Endothelial cell of umbilical vein (primary cell): Measurements from ENCODE around the gene ZDHHC5. TPM values are rescaled to one million over a fixed set of nuclear protein-coding genes. Genes with fewer than 3 reads are reported as not detected.
"Not testable (repeated sequence)": the region's sequence is repeated elsewhere in the genome, so short reads cannot be mapped to it uniquely, and the experiment has no call there.

ENCODE experiments used
- BruUV-seq: library from RNA; stranded (reverse); fragments of 400-500 nt; replicated peaks from 2 replicates; lab custom pipeline; 2021; lab: Mats Ljungman, UMichigan
- CTCF ChIA-PET: fragments of 300-600, 350-600 bp; sonication (Branson Sonifier 250); formaldehyde crosslinking; loops from one replicate; lab custom pipeline; 2021; ENCODE audit warnings: antibody characterized with exemption, inconsistent platforms; lab: Charles Lee
- POLR2A ChIA-PET: fragments of 300-600, 350-600 bp; sonication (Branson Sonifier 250); formaldehyde crosslinking; loops from one replicate; lab custom pipeline; 2021; ENCODE audit warnings: antibody characterized with exemption, inconsistent platforms; lab: Charles Lee
- DNase-seq: peaks from one replicate; pipeline ENCODE4 v3.0.0-alpha.2; 2011; ENCODE audit warnings: low read depth, low spot score
- FAIRE-seq: peaks from 2 replicates; lab custom pipeline; 2011; peaks lifted over from hg19 to GRCh38; lab: Jason Lieb, UNC
- H2AFZ ChIP-seq: 2 replicates; pipeline ENCODE4 v1.6.0; 2012; ENCODE audit warnings: low read depth, low read length, control low read depth, inconsistent platforms
- H3K27ac ChIP-seq: 2 replicates; pipeline ENCODE4 v1.5.1; 2011; ENCODE audit warnings: low read depth, mild to moderate bottlenecking, control low read depth, low read length, moderate library complexity; ENCODE audit not compliant: insufficient read depth
- H3K27me3 ChIP-seq, 2 experiments: 2 replicates each; pipeline versions ENCODE4 v1.6.0 to v1.6.1; 2011; ENCODE audit warnings: low read length in 2 of 2, mixed read lengths in 1 of 2; ENCODE audit not compliant: control insufficient read depth in 2 of 2, insufficient read depth in 2 of 2
- H3K36me3 ChIP-seq, 2 experiments: 2 replicates in 1 of 2; 3 replicates in 1 of 2; pipeline ENCODE4 v1.5.1; 2011; ENCODE audit warnings: low read length in 2 of 2, mild to moderate bottlenecking in 1 of 2, moderate library complexity in 1 of 2; ENCODE audit not compliant: control insufficient read depth in 2 of 2, insufficient read depth in 2 of 2; ENCODE audit errors: extremely low read depth in 1 of 2
- H3K4me1 ChIP-seq: 3 replicates; pipeline ENCODE4 v1.5.1; 2011; ENCODE audit warnings: mild to moderate bottlenecking, low read length; ENCODE audit not compliant: control insufficient read depth, insufficient read depth; ENCODE audit errors: extremely low read depth
- H3K4me2 ChIP-seq: 2 replicates; pipeline ENCODE4 v1.6.1; 2011; ENCODE audit warnings: low read length, control low read depth, mixed read lengths; ENCODE audit not compliant: insufficient read depth
- H3K4me3 ChIP-seq, 3 experiments: fragments of 200-600 bp in 1 of 3; sonication (generic), shearing (Covaris generic) in 1 of 3; replicated peaks in 1 of 3; 2 replicates each; pipeline ENCODE4 v1.5.1; 2011 to 2016; ENCODE audit warnings: control low read depth in 3 of 3, low read length in 3 of 3, mild to moderate bottlenecking in 2 of 3, inconsistent platforms in 1 of 3, low read depth in 1 of 3, moderate library complexity in 1 of 3; ENCODE audit not compliant: insufficient read depth in 1 of 3
- H3K79me2 ChIP-seq: 2 replicates; pipeline ENCODE4 v1.6.0; 2012; ENCODE audit warnings: low read length, inconsistent platforms; ENCODE audit not compliant: control insufficient read depth, insufficient read depth
- H3K9ac ChIP-seq: replicated peaks from 2 replicates; pipeline ENCODE3; 2011; ENCODE audit warnings: low read length, control low read depth; ENCODE audit not compliant: insufficient read depth; ENCODE audit errors: extremely low read depth
- H3K9me1 ChIP-seq: replicated peaks from 3 replicates; pipeline ENCODE4 v1.6.0; 2011; ENCODE audit warnings: mild to moderate bottlenecking, low read length; ENCODE audit not compliant: control insufficient read depth, insufficient read depth; ENCODE audit errors: extremely low read depth
- H3K9me3 ChIP-seq: replicated peaks from 2 replicates; pipeline ENCODE4 v1.5.1; 2012; ENCODE audit warnings: low read length, inconsistent platforms; ENCODE audit not compliant: control insufficient read depth, insufficient read depth
- H4K20me1 ChIP-seq: replicated peaks from 2 replicates; pipeline ENCODE3; 2011; ENCODE audit warnings: mild to moderate bottlenecking, low read length; ENCODE audit not compliant: control insufficient read depth, insufficient read depth; ENCODE audit errors: extremely low read depth
- EZH2 ChIP-seq: IDR thresholded peaks from 2 replicates; pipeline ENCODE4 v1.6.1; 2012; ENCODE audit warnings: borderline replicate concordance, low read depth, mild to moderate bottlenecking, moderate library complexity, low read length, inconsistent platforms; ENCODE audit not compliant: severe bottlenecking
- FOS ChIP-seq: IDR thresholded peaks from 2 replicates; pipeline ENCODE4 v1.6.1; 2011; ENCODE audit warnings: mild to moderate bottlenecking, low read length, moderate library complexity, borderline replicate concordance; ENCODE audit not compliant: insufficient read depth
- GATA2 ChIP-seq: IDR thresholded peaks from 2 replicates; pipeline ENCODE4 v1.7.0; 2011; ENCODE audit warnings: low read depth, mild to moderate bottlenecking, moderate library complexity, mixed read lengths, low read length; ENCODE audit not compliant: insufficient read length, insufficient read depth
- JUN ChIP-seq: IDR thresholded peaks from 2 replicates; pipeline ENCODE4 v1.6.1; 2011; ENCODE audit warnings: borderline replicate concordance, low read depth; ENCODE audit not compliant: insufficient read length, insufficient read depth
- MYC ChIP-seq: IDR thresholded peaks from one replicate; pipeline ENCODE4 v1.6.1; 2011; ENCODE audit warnings: mild to moderate bottlenecking, low read depth, low read length
- POLR2A ChIP-seq: IDR thresholded peaks from 2 replicates; pipeline ENCODE4 v1.6.1; 2012; ENCODE audit warnings: low read depth, mild to moderate bottlenecking, control low read depth, low read length
- POLR2AphosphoS5 ChIP-seq: IDR thresholded peaks from 2 replicates; pipeline ENCODE4 v1.6.1; 2012; ENCODE audit warnings: low read depth, mild to moderate bottlenecking, control low read depth, low read length, moderate library complexity; ENCODE audit not compliant: insufficient read depth
- dilution Hi-C: fragments of 300-500 bp; cut with MboI; formaldehyde crosslinking; loops from one replicate; pipeline ENCODE4 v1.15.0; 2019; ENCODE audit warnings: low sequenced_read_pairs; ENCODE audit not compliant: extremely low pct_ligation_motif_present
- intact Hi-C: fragments of 100-400 bp; cut with micrococcal nuclease; formaldehyde crosslinking; loops from one replicate; pipeline ENCODE4 v1.10.0; 2022
- polyA plus RNA-seq, 4 experiments: library from polyadenylated mRNA; depleted of rRNA in 3 of 4; stranded (reverse) in 3 of 4; unstranded in 1 of 4; fragments of >200 nt; gene quantifications; 2 replicates each; pipeline versions ENCODE4 v1.2.1 to v1.2.3, GENCODE V29; 2011 to 2012; ENCODE audit warnings: missing spikeins in 1 of 4
- total RNA-seq: library from RNA; stranded (reverse); gene quantifications from 2 replicates; pipeline ENCODE4 v1.2.3, GENCODE V29; 2021
- TF ChIP-seq, protein P1 (sequence below): IDR thresholded peaks from 2 replicates; pipeline ENCODE4 v1.6.1; 2011; ENCODE audit not compliant: insufficient read depth, insufficient read length
- TF ChIP-seq, protein P2 (sequence below), 2 donors: IDR thresholded peaks; 1 replicate in 1 of 2; 2 replicates in 1 of 2; pipeline ENCODE4 v1.5.1; 2011; ENCODE audit warnings: low read length in 2 of 2, mild to moderate bottlenecking in 2 of 2, moderate library complexity in 2 of 2, control low read depth in 1 of 2, inconsistent platforms in 1 of 2, low read depth in 1 of 2; ENCODE audit not compliant: insufficient read depth in 1 of 2; ENCODE audit errors: extremely low read depth in 1 of 2

Gene ZDHHC5
- total and polyA plus RNA-seq, 2 donors (not counting 3 experiments of a cell fraction or from before 2014, with no cell fraction given): 52.9 to 67.4 TPM

DNA sequence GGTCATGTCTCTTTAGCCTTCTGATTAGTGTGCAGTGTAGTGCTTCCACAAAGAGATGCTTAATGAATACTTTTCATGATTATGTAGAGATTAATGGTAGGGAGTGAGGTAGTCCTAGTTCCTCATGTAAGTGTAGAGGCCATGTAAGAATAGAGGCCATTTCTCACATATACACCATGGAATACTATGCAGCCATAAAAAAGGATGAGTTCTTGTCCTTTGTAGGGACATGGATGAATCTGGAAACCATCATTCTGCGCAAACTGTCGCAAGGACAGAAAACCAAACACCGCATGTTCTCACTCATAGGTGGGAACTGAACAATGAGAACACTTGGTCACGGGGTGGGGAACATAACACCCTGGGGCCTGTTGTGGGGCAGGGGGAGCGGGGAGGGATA, 22.6 kb downstream of the ZDHHC5 start:
- H3K27ac ChIP-seq, H3K4me1 ChIP-seq, DNase-seq, H3K4me2 ChIP-seq, H3K9ac ChIP-seq, BruUV-seq, POLR2A ChIA-PET, H3K9me3 ChIP-seq, H3K27me3 ChIP-seq, H2AFZ ChIP-seq, H3K9me1 ChIP-seq, H3K79me2 ChIP-seq, dilution Hi-C loops, H4K20me1 ChIP-seq, intact Hi-C loops, FAIRE-seq, CTCF ChIA-PET, H3K4me3 ChIP-seq: not testable (repeated sequence)
- peaks cover 32 to 38% of the 10 kb centered on the region in 2 experiments for H3K36me3 ChIP-seq

DNA sequence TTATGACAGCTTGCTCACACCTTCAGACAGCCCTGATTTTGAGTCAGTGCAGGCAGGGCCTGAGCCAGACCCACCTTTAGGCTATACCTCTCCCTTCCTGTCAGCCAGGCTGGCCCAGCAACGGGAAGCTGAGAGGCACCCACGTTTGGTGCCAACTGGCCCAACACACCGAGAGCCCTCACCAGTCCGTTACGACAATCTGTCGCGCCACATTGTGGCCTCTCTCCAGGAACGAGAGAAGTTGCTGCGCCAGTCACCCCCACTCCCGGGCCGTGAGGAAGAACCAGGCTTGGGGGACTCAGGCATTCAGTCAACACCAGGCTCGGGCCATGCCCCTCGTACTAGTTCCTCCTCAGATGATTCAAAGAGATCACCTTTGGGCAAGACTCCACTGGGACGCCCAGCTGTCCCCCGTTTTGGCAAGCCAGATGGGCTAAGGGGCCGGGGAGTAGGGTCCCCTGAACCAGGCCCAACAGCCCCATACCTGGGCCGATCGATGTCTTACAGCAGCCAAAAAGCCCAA, 31.0 kb downstream of the ZDHHC5 start:
- ChIA-PET CTCF (interaction anchor here (0.8 to 2.4 kb wide), 4 partner anchors 23 to 1918 kb away, joined by 3 to 10 read pairs (median 4); partner anchors contain the start of gene UBE2L6), POLR2A (no interaction called here)
- DNase-seq (no peak), FAIRE-seq (no peak)
- no TSS peak for BruUV-seq
- no peaks in the 10 kb centered on the region for H3K27me3 ChIP-seq
- H3K36me3 ChIP-seq: peaks cover 25 to 38% of the 10 kb centered on the region in 2 experiments
- TF ChIP-seq POLR2AphosphoS5 (no peak), EZH2 (no peak), POLR2A (no peak), MYC (no peak), JUN (no peak), GATA2 (no peak), FOS (no peak)
- TF ChIP-seq, protein P1, sequence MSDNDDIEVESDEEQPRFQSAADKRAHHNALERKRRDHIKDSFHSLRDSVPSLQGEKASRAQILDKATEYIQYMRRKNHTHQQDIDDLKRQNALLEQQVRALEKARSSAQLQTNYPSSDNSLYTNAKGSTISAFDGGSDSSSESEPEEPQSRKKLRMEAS: no peak
- TF ChIP-seq, protein P2, sequence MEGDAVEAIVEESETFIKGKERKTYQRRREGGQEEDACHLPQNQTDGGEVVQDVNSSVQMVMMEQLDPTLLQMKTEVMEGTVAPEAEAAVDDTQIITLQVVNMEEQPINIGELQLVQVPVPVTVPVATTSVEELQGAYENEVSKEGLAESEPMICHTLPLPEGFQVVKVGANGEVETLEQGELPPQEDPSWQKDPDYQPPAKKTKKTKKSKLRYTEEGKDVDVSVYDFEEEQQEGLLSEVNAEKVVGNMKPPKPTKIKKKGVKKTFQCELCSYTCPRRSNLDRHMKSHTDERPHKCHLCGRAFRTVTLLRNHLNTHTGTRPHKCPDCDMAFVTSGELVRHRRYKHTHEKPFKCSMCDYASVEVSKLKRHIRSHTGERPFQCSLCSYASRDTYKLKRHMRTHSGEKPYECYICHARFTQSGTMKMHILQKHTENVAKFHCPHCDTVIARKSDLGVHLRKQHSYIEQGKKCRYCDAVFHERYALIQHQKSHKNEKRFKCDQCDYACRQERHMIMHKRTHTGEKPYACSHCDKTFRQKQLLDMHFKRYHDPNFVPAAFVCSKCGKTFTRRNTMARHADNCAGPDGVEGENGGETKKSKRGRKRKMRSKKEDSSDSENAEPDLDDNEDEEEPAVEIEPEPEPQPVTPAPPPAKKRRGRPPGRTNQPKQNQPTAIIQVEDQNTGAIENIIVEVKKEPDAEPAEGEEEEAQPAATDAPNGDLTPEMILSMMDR (IDR thresholded peaks at IDR 0.05; ENCODE audit: extremely low read depth in 1 of 2, insufficient read depth in 1 of 2, low read depth in 1 of 2, low read length in 2 of 2): no peak
- no peak overlapping the region for H3K4me3 ChIP-seq
- dilution Hi-C loops: no loop called here
- no peaks in the 10 kb centered on the region for H3K4me1 ChIP-seq
- no peak overlapping the region for H3K9ac ChIP-seq
- H3K4me2 ChIP-seq: no peak overlapping the region
- H3K27ac ChIP-seq: no peak overlapping the region
- H4K20me1 ChIP-seq: no peaks in the 10 kb centered on the region
- H3K79me2 ChIP-seq: no peaks in the 10 kb centered on the region
- H3K9me3 ChIP-seq: no peaks in the 10 kb centered on the region
- intact Hi-C loops: no loop called here
- no peaks in the 10 kb centered on the region for H3K9me1 ChIP-seq
- no peak overlapping the region for H2AFZ ChIP-seq
